GM12872 (cell line): ENCODE data around the gene COPRS.

Experiments
- TF ChIP-seq, protein P1 (sequence below): IDR thresholded peaks from 3 replicates; pipeline ENCODE4 v1.5.1; 2011; ENCODE audit warnings: low read depth, mild to moderate bottlenecking, low read length, moderate library complexity; ENCODE audit not compliant: insufficient read depth

The COPRS gene

DNA sequence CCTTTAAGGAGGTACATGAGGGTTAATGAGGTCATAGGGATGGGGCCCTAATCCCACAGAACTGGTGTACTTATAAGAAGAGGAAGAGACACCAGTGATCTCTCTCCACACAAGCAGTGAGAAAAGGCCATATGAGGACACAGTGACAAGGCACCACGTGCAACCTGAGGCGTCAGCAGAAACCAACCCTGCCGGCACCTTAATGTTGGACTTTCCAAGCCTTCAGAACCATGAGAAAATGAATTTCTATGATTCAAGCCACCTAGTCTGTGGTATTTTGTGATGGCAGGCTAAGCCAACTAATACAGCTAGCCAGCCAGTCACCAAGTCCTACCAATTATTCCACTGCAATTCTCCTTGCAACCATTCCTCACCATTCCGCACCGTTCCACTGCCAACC is 39.5 kb downstream of the COPRS start:
- TF ChIP-seq, protein P1, sequence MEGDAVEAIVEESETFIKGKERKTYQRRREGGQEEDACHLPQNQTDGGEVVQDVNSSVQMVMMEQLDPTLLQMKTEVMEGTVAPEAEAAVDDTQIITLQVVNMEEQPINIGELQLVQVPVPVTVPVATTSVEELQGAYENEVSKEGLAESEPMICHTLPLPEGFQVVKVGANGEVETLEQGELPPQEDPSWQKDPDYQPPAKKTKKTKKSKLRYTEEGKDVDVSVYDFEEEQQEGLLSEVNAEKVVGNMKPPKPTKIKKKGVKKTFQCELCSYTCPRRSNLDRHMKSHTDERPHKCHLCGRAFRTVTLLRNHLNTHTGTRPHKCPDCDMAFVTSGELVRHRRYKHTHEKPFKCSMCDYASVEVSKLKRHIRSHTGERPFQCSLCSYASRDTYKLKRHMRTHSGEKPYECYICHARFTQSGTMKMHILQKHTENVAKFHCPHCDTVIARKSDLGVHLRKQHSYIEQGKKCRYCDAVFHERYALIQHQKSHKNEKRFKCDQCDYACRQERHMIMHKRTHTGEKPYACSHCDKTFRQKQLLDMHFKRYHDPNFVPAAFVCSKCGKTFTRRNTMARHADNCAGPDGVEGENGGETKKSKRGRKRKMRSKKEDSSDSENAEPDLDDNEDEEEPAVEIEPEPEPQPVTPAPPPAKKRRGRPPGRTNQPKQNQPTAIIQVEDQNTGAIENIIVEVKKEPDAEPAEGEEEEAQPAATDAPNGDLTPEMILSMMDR: no peak

DNA sequence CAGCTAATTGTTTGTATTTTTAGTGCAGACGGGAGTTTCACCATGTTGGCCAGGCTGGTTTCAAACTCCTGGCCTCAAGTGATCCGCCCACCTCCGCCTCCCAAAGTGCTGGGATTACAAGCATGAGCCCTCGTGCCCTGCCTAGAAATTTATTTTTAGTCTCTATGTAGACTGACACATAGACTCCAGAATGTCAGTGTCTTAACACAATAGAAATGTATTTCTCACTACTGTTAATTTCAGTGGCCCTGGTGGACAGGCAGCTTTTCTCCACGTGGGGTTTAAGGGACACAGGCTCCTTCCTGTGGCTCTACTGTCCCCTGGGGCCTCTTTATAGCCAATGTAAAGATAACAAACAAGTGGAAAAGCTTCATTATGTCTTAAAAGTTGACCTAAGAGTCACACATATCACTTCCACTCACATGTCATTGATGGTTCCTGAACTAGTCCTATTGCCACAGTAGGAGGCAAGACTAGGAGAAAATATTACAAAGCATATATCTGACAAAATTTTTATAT is 43.8 kb downstream of the COPRS start:
- TF ChIP-seq, protein P1: no peak

DNA sequence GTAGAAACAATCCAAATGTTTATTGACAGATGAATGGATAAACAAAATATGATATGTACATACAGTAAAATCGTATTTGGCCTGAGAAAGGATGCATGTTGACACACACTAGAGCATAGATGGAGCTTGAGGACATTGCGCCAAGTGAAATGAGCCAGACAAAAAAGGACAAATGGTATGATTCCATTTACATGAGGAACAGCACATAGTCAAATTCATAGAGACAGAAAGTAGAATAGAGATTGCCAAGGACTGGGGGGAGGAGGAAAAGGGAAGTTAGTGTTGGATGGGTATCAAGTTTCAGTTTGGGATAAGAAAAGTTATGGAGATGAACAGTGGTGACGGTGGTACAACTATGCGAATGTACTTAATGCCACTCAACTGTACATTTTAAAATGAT is 47.9 kb downstream of the COPRS start:
- TF ChIP-seq, protein P1: no peak

DNA sequence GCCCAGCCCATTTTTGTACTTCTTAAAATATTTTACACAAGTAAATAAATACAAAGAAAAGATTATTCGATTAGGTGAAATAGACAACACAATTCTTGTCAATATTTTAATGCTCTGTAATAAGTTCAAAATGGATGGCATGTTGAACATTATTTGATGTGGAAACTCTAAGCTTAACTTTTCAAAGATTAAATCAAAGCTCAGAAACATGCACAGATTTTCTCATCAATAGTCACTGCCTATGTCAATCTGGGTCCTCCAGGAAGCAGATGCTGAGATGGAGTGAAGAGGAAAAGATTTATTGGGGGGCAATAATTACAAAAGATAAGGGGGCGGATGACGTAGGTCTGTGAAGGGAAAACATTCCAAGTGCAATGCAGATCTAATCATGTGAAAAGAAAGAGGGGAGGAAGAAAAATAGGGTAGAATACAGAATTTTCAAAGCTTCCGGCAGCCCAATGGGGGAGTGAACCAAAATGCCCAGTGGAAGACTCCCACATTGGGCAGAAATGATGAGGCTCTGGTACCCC is 50.5 kb downstream of the COPRS start:
- TF ChIP-seq, protein P1: no peak

DNA sequence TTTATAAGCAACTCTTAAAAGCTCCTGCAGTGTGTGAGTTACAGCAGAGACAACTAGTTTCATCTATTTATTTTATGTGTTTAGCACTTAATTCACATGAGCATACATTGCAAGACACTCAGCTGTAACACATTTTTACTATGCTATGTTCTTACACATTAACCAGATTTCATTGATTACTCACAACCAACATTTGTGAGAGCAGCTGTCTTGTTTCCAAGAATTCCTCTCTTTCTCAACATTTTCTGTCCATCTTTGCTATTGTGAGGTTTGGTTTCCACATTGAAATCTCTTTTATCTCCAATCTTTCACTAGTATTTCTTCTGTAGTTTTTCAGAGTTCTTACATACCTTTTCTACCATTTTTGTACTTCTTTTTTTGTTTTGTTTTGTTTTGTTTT is 51.2 kb downstream of the COPRS start:
- TF ChIP-seq, protein P1: no peak

DNA sequence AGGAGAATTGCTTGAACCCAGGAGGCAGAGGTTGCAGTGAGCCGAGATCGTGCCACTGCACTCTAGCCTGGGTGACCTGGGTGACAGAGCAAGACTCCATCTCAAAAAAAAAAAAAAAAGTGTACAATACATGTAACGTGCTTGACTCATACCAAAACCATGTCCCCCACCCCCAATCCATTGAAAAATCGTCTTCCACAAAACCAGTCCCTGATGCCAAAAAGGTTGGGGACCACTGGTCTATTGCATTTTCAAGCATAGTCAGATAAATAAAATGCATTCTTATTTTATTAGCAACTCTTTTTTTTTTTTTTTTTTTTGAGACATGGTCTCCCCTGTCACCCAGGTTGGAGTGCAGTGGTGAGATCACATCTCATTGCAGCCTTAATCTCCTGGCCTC is 52.1 kb downstream of the COPRS start:
- TF ChIP-seq, protein P1: no peak

DNA sequence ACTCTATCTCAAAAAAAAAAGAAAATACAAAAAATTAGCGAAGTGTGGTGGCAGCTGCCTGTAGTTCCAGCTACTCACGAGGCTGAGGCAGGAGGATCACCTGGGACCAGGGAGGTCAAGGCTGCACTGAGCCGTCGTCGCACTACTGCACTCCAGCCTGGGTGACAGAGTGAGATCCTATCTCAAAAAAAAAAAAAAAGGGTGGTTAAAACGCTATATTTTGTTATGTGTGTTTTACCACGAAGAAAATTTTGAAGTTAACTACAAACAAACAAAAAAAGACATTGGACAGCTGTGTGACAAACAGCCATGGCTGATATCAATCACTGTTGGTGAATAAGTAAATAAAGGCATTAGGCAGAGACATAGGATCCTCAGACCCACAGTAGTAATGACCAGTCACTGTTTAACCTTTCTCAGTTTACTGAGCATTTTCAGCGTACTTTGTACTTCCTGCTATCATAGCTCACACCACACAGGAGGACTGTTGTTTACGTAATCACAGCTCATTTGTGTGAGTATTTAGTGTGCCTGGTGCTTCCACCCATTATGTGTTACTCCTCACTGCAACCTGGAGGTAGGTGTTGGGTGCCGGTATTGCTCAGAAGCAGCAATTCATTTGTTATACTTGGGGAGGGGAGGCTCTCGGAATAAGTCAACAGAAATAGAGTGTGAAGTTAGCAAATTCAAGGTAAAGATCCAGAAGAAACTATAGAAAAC is 55.4 kb downstream of the COPRS start:
- TF ChIP-seq, protein P1: no peak
